Mesothelial cell of epicardium (in vitro differentiated cells): ENCODE results near the gene CARD10. TPM values are rescaled to one million over a fixed set of nuclear protein-coding genes. Genes with fewer than 3 reads are reported as not detected.
A peak's percentile ranks its signal among the peaks of the same experiment; 100 is the strongest.

ENCODE experiments used
- DNase-seq, 2 experiments: peaks; one replicate each; pipeline ENCODE4 v3.0.0; 2021; ENCODE audit warnings: low spot score in 2 of 2; ENCODE audit not compliant: unreplicated experiment in 2 of 2
- H3K27ac Mint-ChIP-seq: 2 replicates; pipeline ENCODE4 v1.8.0; 2021; ENCODE audit warnings: mixed read lengths
- H3K27me3 Mint-ChIP-seq: 2 replicates; pipeline ENCODE4 v1.8.0; 2021; ENCODE audit warnings: low read depth, mixed read lengths
- H3K36me3 Mint-ChIP-seq: 2 replicates; pipeline ENCODE4 v1.8.0; 2021; ENCODE audit warnings: mixed read lengths
- H3K4me1 Mint-ChIP-seq: 2 replicates; pipeline ENCODE4 v1.8.0; 2021; ENCODE audit warnings: mixed read lengths
- H3K4me3 Mint-ChIP-seq: 2 replicates; pipeline ENCODE4 v1.8.0; 2021; ENCODE audit warnings: mild to moderate bottlenecking, moderate library complexity, mixed read lengths
- H3K9me3 Mint-ChIP-seq: 2 replicates; pipeline ENCODE4 v1.8.0; 2021; ENCODE audit warnings: mixed read lengths
- total RNA-seq: library from RNA; stranded (reverse); gene quantifications from 3 replicates; pipeline ENCODE4 v1.2.1, GENCODE V29; 2021
- TF ChIP-seq, protein P1 (sequence below): fragments of 200-600 bp; sonication (generic); IDR thresholded peaks from one replicate; pipeline ENCODE4 v1.5.0; 2021; ENCODE audit warnings: antibody characterized with exemption; ENCODE audit not compliant: unreplicated experiment

Gene CARD10, protein sequence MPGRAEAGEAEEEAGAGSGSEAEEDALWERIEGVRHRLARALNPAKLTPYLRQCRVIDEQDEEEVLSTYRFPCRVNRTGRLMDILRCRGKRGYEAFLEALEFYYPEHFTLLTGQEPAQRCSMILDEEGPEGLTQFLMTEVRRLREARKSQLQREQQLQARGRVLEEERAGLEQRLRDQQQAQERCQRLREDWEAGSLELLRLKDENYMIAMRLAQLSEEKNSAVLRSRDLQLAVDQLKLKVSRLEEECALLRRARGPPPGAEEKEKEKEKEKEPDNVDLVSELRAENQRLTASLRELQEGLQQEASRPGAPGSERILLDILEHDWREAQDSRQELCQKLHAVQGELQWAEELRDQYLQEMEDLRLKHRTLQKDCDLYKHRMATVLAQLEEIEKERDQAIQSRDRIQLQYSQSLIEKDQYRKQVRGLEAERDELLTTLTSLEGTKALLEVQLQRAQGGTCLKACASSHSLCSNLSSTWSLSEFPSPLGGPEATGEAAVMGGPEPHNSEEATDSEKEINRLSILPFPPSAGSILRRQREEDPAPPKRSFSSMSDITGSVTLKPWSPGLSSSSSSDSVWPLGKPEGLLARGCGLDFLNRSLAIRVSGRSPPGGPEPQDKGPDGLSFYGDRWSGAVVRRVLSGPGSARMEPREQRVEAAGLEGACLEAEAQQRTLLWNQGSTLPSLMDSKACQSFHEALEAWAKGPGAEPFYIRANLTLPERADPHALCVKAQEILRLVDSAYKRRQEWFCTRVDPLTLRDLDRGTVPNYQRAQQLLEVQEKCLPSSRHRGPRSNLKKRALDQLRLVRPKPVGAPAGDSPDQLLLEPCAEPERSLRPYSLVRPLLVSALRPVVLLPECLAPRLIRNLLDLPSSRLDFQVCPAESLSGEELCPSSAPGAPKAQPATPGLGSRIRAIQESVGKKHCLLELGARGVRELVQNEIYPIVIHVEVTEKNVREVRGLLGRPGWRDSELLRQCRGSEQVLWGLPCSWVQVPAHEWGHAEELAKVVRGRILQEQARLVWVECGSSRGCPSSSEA
- 12.2 to 13.6 TPM (median 13.1 TPM) in 3 replicates for total RNA-seq

DNA sequence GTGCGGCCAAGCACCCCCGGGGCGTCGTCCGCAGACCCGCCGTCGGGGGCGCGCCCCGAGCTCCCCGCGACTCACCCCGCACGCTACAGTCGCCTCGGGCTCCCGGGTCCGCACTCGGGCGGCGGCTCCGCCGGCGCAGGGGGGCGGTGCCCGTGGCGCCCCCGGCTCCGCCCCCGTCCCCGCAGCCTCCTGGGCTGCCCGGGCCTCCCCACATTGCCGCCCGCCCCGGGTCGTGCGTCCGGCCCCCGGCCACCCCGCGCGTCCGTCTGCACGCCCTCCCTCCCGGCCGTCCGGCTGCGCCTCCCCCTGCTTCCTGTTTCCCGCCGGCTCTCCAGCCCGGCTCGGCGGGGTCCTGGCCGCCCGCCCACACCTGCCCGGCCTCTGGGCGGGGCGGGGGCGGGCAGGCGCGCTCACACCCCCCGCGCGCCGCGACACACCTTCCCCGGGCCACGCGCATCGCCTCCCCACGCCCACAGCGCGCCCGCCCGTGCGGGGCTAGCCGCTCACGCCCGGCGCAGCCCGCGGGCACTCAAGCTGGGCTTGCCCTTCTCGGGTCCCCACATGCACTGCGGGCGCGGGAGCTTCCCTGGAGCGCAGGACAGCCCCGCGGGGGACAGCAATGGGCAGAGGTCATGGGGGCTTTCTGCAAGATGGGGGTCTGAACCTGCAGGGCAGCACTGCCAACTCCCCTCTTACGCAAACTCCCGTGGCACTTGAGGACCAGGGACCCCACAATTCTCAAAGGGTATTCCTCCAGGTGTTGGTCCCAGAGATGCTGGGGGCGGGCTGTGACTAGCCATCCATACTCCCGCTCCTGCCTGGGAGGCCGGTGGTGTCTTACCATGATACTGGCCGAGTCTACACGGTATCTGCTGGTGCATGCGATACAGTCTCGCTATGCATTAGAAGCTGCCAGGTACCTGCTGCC, at the start of gene CARD10:
Gene CARD10 (minus strand): TSS at position 148 of the 928 bp plus-strand sequence. CDS start 215 bp downstream, outside the sequence.
- Mint-ChIP-seq H3K36me3 (peaks cover 7% of the 10 kb centered on the region), H3K27me3 (peaks cover 8% of the 10 kb centered on the region), H3K9me3 (peaks cover 3% of the 10 kb centered on the region), H3K4me3 (peak within 1 kb of the TSS; percentile 75), H3K27ac (peak within 1 kb of the TSS; percentile 80), H3K4me1 (peaks cover 8% of the 10 kb centered on the region)
- TF ChIP-seq, protein P1, sequence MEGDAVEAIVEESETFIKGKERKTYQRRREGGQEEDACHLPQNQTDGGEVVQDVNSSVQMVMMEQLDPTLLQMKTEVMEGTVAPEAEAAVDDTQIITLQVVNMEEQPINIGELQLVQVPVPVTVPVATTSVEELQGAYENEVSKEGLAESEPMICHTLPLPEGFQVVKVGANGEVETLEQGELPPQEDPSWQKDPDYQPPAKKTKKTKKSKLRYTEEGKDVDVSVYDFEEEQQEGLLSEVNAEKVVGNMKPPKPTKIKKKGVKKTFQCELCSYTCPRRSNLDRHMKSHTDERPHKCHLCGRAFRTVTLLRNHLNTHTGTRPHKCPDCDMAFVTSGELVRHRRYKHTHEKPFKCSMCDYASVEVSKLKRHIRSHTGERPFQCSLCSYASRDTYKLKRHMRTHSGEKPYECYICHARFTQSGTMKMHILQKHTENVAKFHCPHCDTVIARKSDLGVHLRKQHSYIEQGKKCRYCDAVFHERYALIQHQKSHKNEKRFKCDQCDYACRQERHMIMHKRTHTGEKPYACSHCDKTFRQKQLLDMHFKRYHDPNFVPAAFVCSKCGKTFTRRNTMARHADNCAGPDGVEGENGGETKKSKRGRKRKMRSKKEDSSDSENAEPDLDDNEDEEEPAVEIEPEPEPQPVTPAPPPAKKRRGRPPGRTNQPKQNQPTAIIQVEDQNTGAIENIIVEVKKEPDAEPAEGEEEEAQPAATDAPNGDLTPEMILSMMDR, result no peak
- DNase-seq, result no peak

DNA sequence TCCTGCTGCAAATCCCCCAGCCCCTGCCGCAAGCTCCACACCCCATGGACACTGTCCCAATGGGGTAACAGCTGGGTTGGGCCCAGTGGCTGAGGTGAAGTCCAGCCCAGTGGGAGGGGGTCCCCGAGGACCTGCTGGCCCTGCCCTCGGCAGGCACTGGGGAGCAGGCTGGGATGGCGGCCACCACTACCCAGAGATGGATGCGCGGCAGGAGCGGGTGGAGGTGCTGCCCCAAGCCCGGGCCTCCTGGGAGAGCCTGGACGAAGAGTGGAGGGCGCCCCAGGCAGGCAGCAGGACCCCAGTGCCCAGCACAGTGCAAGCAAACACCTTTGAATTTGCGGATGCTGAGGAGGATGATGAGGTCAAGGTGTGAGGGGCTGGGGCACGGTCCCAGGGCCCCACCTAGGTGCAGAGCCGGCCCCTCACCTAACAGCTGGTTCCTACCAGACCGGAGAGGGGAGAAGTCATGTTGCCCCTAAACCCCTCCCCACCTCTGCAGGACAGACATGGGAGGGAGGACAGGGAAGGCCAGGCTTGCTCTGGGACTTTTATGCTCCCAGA, 49.3 kb upstream of the CARD10 start:
- TF ChIP-seq, protein P1, result no peak
- Mint-ChIP-seq H3K36me3 (peaks cover 7% of the 10 kb centered on the region), H3K4me1 (peaks cover 29% of the 10 kb centered on the region), H3K9me3 (no peaks in the 10 kb centered on the region), H3K4me3 (no peak overlapping the region), H3K27me3 (no peaks in the 10 kb centered on the region), H3K27ac (no peak overlapping the region)
- no peak for DNase-seq

DNA sequence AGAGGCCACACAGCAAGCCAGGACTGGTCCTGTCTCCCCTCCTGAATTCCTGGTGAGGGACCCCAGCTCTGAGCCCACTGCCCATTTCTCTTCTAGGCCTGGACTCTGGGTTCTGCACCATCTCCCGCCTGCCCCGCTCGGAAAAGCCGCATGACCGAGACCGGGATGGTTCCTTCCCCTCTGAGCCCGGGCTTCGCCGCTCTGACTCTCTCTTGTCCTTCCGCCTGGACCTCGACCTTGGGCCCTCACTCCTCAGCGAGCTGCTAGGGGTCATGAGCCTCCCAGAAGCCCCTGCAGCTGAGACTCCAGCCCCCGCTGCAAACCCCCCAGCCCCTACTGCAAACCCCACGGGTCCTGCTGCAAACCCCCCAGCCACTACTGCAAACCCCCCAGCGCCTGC, 48.8 kb upstream of the CARD10 start:
- no peak overlapping the region for H3K27ac Mint-ChIP-seq
- DNase-seq, result no peak
- peaks cover 7% of the 10 kb centered on the region for H3K36me3 Mint-ChIP-seq
- TF ChIP-seq, protein P1, result no peak
- H3K27me3 Mint-ChIP-seq, result no peaks in the 10 kb centered on the region
- H3K4me3 Mint-ChIP-seq, result no peak overlapping the region
- H3K4me1 Mint-ChIP-seq, result peaks cover 34% of the 10 kb centered on the region
- H3K9me3 Mint-ChIP-seq, result no peaks in the 10 kb centered on the region

DNA sequence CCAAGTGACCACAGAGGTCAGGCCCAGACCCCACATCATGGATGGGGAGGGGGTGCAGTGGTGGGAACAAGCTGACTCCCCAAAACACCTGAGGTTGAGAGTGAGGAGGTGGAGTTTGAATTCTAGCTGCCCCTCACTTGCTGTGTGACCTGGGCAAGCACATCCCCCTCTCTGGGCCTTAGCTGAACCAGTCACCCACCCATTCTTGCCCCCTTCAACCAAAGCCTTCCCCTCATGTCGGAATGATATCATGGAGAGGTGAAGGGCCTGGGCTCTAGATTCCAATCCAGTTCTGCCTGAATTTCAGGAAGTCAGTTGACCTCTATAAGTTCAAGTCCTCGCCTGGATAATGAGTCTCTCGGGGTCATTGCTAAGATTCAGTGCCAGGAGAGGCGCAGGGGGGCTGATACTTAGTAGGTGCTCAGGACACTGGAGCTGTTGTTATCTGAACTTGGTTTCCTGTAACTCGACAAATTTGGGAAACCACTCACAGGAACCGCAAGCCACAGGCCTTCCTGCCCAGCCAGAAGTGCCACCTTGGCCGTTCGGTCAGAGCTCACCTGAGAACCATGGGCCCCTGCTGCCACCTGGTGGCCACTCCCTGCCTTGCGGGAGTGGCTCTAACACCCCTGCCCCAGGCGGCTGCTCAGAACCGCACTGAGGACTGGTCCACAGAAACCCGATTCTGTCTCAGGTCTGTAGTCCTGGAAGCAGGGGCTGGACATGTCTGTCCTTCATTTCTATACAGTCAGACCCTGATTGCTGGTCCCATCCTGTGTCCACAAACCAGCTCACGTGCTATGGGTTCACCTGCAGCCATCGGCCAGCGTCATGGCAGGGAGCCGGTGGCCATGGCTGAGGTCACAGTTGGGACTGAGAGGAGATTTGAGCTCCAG, 47.9 kb upstream of the CARD10 start:
- DNase-seq, result peak; percentile 71 to 89
- no peaks in the 10 kb centered on the region for H3K27me3 Mint-ChIP-seq
- peaks cover 7% of the 10 kb centered on the region for H3K36me3 Mint-ChIP-seq
- peak overlapping the region; percentile 66 for H3K27ac Mint-ChIP-seq
- peaks cover 42% of the 10 kb centered on the region for H3K4me1 Mint-ChIP-seq
- no peak overlapping the region for H3K4me3 Mint-ChIP-seq
- no peaks in the 10 kb centered on the region for H3K9me3 Mint-ChIP-seq
- TF ChIP-seq, protein P1, result peak; percentile 94
